Liver (tissue), 9 donors: ENCODE measurements around the gene CLCN4. TPM values are rescaled to one million over a fixed set of nuclear protein-coding genes. Genes with fewer than 3 reads are reported as not detected.

Source experiments
- DNase-seq: peaks from one replicate; pipeline ENCODE4 v3.0.0-alpha.2; 2017; ENCODE audit warnings: low spot score
- H3K27ac ChIP-seq, 2 donors: one replicate each; pipeline ENCODE4 v1.7.0; 2013; ENCODE audit warnings: inconsistent platforms in 2 of 2, low read length in 2 of 2, control low read depth in 1 of 2, low read depth in 1 of 2, mild to moderate bottlenecking in 1 of 2
- H3K27me3 ChIP-seq, 4 donors: one replicate each; pipeline versions ENCODE4 v1.6.1 to v1.7.0; 2013; ENCODE audit warnings: low read length in 3 of 4, inconsistent platforms in 1 of 4, mild to moderate bottlenecking in 1 of 4, moderate library complexity in 1 of 4; ENCODE audit not compliant: control insufficient read depth in 4 of 4, insufficient read depth in 4 of 4
- H3K36me3 ChIP-seq, 4 donors: one replicate each; pipeline versions ENCODE4 v1.6.1 to v1.7.0; 2013; ENCODE audit warnings: low read length in 3 of 4, mild to moderate bottlenecking in 3 of 4, low read depth in 1 of 4, moderate library complexity in 1 of 4; ENCODE audit not compliant: control insufficient read depth in 4 of 4, insufficient read depth in 3 of 4
- H3K4me1 ChIP-seq, 4 donors: one replicate each; pipeline versions ENCODE4 v1.6.1 to v1.7.0; 2013; ENCODE audit warnings: low read length in 3 of 4, mild to moderate bottlenecking in 3 of 4, moderate library complexity in 1 of 4; ENCODE audit not compliant: control insufficient read depth in 4 of 4, insufficient read depth in 4 of 4
- H3K4me3 ChIP-seq, 3 donors: one replicate each; pipeline versions ENCODE4 v1.6.1 to v1.7.0; 2013; ENCODE audit warnings: low read length in 3 of 3, control low read depth in 1 of 3, low read depth in 1 of 3, mild to moderate bottlenecking in 1 of 3
- H3K9ac ChIP-seq, 2 donors: one replicate each; pipeline ENCODE4 v1.7.0; 2013; ENCODE audit warnings: low read length in 2 of 2, mild to moderate bottlenecking in 2 of 2, moderate library complexity in 2 of 2, control low read depth in 1 of 2, low read depth in 1 of 2
- H3K9me3 ChIP-seq, 4 donors: one replicate each; pipeline versions ENCODE4 v1.6.1 to v1.7.0; 2013; ENCODE audit warnings: low read length in 3 of 4; ENCODE audit not compliant: control insufficient read depth in 4 of 4
- ATF3 ChIP-seq: IDR thresholded peaks from 2 replicates; pipeline ENCODE4 v1.6.1; 2016; ENCODE audit warnings: antibody characterized with exemption
- CTCF ChIP-seq: fragments of 150-350 bp; IDR thresholded peaks from 2 replicates; pipeline ENCODE4 v1.5.1; 2017; ENCODE audit warnings: improper control_type of control experiment, low read depth, low read length; ENCODE audit not compliant: missing input control
- EGR1 ChIP-seq, 2 donors: IDR thresholded peaks; 2 replicates each; pipeline ENCODE4 v1.6.1; 2016 to 2018; ENCODE audit warnings: antibody characterized with exemption in 2 of 2, low read depth in 2 of 2
- FOXA1 ChIP-seq: IDR thresholded peaks from 2 replicates; pipeline ENCODE4 v1.6.1; 2016; ENCODE audit warnings: antibody characterized with exemption
- GABPA ChIP-seq, 2 donors: IDR thresholded peaks in 1 of 2; conservative IDR thresholded peaks in 1 of 2; 2 replicates each; pipeline ENCODE4 v1.6.1; 2016; ENCODE audit warnings: antibody characterized with exemption in 2 of 2, mild to moderate bottlenecking in 1 of 2, moderate library complexity in 1 of 2
- HNF4A ChIP-seq, 2 donors: conservative IDR thresholded peaks; 2 replicates each; pipeline ENCODE4 v1.6.1; 2016; ENCODE audit warnings: antibody characterized with exemption in 2 of 2, mild to moderate bottlenecking in 2 of 2
- HNF4G ChIP-seq: IDR thresholded peaks from 2 replicates; pipeline ENCODE4 v1.6.1; 2016; ENCODE audit warnings: antibody characterized with exemption
- NR2F2 ChIP-seq: IDR thresholded peaks from 2 replicates; pipeline ENCODE4 v1.6.1; 2016; ENCODE audit warnings: antibody characterized with exemption
- RAD21 ChIP-seq, 2 donors: IDR thresholded peaks; 2 replicates each; pipeline ENCODE4 v1.6.1; 2016; ENCODE audit warnings: antibody characterized with exemption in 2 of 2, mild to moderate bottlenecking in 2 of 2
- REST ChIP-seq: IDR thresholded peaks from 2 replicates; pipeline ENCODE4 v1.6.1; 2016; ENCODE audit warnings: antibody characterized with exemption, mild to moderate bottlenecking
- RXRA ChIP-seq, 2 donors: IDR thresholded peaks; 2 replicates each; pipeline ENCODE4 v1.6.1; 2017 to 2018; ENCODE audit warnings: antibody characterized with exemption in 2 of 2, mild to moderate bottlenecking in 1 of 2
- SP1 ChIP-seq: IDR thresholded peaks from 2 replicates; pipeline ENCODE4 v1.6.1; 2018; ENCODE audit warnings: antibody characterized with exemption, mild to moderate bottlenecking
- TAF1 ChIP-seq: conservative IDR thresholded peaks from 2 replicates; pipeline ENCODE4 v1.6.1; 2016; ENCODE audit warnings: antibody characterized with exemption, mild to moderate bottlenecking
- YY1 ChIP-seq: IDR thresholded peaks from 2 replicates; pipeline ENCODE4 v1.6.1; 2016; ENCODE audit warnings: antibody characterized with exemption, mild to moderate bottlenecking
- ZBTB33 ChIP-seq: IDR thresholded peaks from 2 replicates; pipeline ENCODE4 v1.6.1; 2016; ENCODE audit warnings: antibody characterized with exemption
- WGBS: extraction: QIAGEN DNeasy Blood & Tissue Kit; methylation state at CpG from one replicate; pipeline ENCODE4 v1.1.7; 2013; 5-methylcytosine and 5-hydroxymethylcytosine counted together
- polyA plus RNA-seq, 2 donors: library from polyadenylated mRNA; stranded (reverse) in 1 of 2; unstranded in 1 of 2; fragments of 200-250 nt in 1 of 2; fragments of >200 nt in 1 of 2; fragmentation: Nextera tagmentation in 1 of 2; extraction: Ambion mirVana in 1 of 2; gene quantifications; one replicate each; pipeline versions ENCODE4 v1.2.1 to v1.2.3, GENCODE V29; 2013 to 2015
- total RNA-seq, 2 donors: library from RNA; depleted of rRNA; stranded (reverse); fragments of >200 nt; gene quantifications; one replicate each; pipeline ENCODE4 v1.2.3, GENCODE V29; 2014
- donor health status: healthy.
- donor health status: healthy.
- donor health status: healthy.
- donor health status: healthy.
- donor health status: healthy.

Gene CLCN4
- total and polyA plus RNA-seq, 4 donors: 1.5 to 10.9 (median 4.0) TPM

GRCh38 chrX:10169175-10169574, 12.4 kb downstream of the CLCN4 start:
- DNase-seq: no peak

GRCh38 chrX:10171249-10171648, 14.5 kb downstream of the CLCN4 start:
- no peak overlapping the region for H3K27ac ChIP-seq
- no peak for TF ChIP-seq SP1
- peak; percentile 22 for TF ChIP-seq YY1
- no peaks in the 10 kb centered on the region for H3K9me3 ChIP-seq
- H3K9ac ChIP-seq: no peak overlapping the region
- no peaks in the 10 kb centered on the region for H3K36me3 ChIP-seq
- H3K27me3 ChIP-seq: no peaks in the 10 kb centered on the region
- WGBS: 83% methylated on average over 5 of the region's 5 CpGs
- no peak for DNase-seq
- H3K4me1 ChIP-seq: peaks cover 16 to 48% (median 32%) of the 10 kb centered on the region in 4 donors
- no peak overlapping the region for H3K4me3 ChIP-seq

More at GRCh38 chrX:10169175-10169574, 12.4 kb downstream of the CLCN4 start:
- 47% methylated on average over 3 of the region's 3 CpGs for WGBS
- TF ChIP-seq FOXA1 (no peak), HNF4G (peak; percentile 49), SP1 (peak; percentile 75), CTCF (no peak), ATF3 (no peak), RXRA (IDR thresholded peaks at IDR 0.05) (no peak), YY1 (peak; percentile 51), HNF4A (conservative IDR thresholded peaks at IDR 0.05) (peak; percentile 82 to 86)
- Histone ChIP-seq H3K9me3 (no peaks in the 10 kb centered on the region), H3K9ac (no peak overlapping the region), H3K4me3 (no peak overlapping the region), H3K36me3 (no peaks in the 10 kb centered on the region), H3K27ac (peak overlapping the region; percentile 56 to 72), H3K27me3 (no peaks in the 10 kb centered on the region), H3K4me1 (peaks cover 8 to 42% (median 29%) of the 10 kb centered on the region in 4 donors)

GRCh38 chrX:10172877-10173276, 16.1 kb downstream of the CLCN4 start:
- Histone ChIP-seq H3K27ac (peak overlapping the region; percentile 39 to 86), H3K9me3 (no peaks in the 10 kb centered on the region), H3K4me1 (peaks cover 16 to 37% (median 31%) of the 10 kb centered on the region in 4 donors), H3K4me3 (no peak overlapping the region), H3K9ac (no peak overlapping the region), H3K36me3 (no peaks in the 10 kb centered on the region), H3K27me3 (no peaks in the 10 kb centered on the region)
- 78% methylated on average over 11 of the region's 11 CpGs for WGBS
- no peak for DNase-seq
- no peak for TF ChIP-seq TAF1
- TF ChIP-seq YY1: no peak
- no peak for TF ChIP-seq RAD21 (IDR thresholded peaks at IDR 0.05)
- TF ChIP-seq CTCF: no peak
- TF ChIP-seq ZBTB33: no peak
- no peak for TF ChIP-seq NR2F2
- no peak for TF ChIP-seq GABPA (IDR thresholded peaks at IDR 0.05 in 1 of 2, conservative IDR thresholded peaks at IDR 0.05 in 1 of 2)
- no peak for TF ChIP-seq FOXA1
- TF ChIP-seq REST: no peak
- no peak for TF ChIP-seq HNF4G
- no peak for TF ChIP-seq EGR1 (IDR thresholded peaks at IDR 0.05; ENCODE audit: low read depth in 2 of 2)
- TF ChIP-seq HNF4A (conservative IDR thresholded peaks at IDR 0.05): no peak
